ENCODE measurements around the gene SETDB2.

DNA sequence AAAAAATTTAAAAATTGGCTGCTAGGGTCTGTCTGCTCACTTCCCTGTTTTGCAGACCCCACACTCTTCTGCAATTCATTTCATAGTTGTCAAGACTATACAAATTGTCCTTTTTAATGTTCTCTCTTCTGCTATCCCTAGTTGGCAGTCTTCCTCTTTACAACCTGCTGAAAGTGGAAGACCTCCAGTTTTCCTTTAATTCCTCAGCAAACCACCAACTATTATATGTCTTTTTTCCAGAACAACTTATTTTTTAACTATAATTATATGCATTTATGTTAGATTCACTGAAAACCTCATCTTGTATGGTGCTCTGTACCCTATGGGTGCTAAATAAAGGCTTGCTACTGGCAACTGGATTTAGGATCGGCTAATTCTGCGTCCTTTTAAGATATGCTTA is 50.6 kb downstream of the SETDB2 start:
- TF ChIP-seq, protein P1, sequence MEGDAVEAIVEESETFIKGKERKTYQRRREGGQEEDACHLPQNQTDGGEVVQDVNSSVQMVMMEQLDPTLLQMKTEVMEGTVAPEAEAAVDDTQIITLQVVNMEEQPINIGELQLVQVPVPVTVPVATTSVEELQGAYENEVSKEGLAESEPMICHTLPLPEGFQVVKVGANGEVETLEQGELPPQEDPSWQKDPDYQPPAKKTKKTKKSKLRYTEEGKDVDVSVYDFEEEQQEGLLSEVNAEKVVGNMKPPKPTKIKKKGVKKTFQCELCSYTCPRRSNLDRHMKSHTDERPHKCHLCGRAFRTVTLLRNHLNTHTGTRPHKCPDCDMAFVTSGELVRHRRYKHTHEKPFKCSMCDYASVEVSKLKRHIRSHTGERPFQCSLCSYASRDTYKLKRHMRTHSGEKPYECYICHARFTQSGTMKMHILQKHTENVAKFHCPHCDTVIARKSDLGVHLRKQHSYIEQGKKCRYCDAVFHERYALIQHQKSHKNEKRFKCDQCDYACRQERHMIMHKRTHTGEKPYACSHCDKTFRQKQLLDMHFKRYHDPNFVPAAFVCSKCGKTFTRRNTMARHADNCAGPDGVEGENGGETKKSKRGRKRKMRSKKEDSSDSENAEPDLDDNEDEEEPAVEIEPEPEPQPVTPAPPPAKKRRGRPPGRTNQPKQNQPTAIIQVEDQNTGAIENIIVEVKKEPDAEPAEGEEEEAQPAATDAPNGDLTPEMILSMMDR (IDR thresholded peaks at IDR 0.05): no peak
- TF ChIP-seq POLR2A (IDR thresholded peaks at IDR 0.05) (no peak), POLR2AphosphoS5 (IDR thresholded peaks at IDR 0.05; ENCODE audit: insufficient read depth in 1 of 2, low read depth in 1 of 2) (no peak)

Measured in vagina (tissue), 2 donors.